ENCODE results near the gene PRIMA1.

PRIMA1 gene

GRCh38 chr14:93752980-93753561 lies 35.2 kb downstream of the PRIMA1 start:
- peak in 1 of 2 experiments; percentile 42 for DNase-seq

- no peak for DNase-seq
Observed at GRCh38 chr14:93751946-93752655, 36.2 kb downstream of the PRIMA1 start.

GRCh38 chr14:93749076-93749420 lies 39.2 kb downstream of the PRIMA1 start:
- DNase-seq: no peak

GRCh38 chr14:93748208-93749075 lies 39.8 kb downstream of the PRIMA1 start:
- no peak for DNase-seq

GRCh38 chr14:93747560-93747959 lies 40.7 kb downstream of the PRIMA1 start:
- DNase-seq: no peak

- no peak for DNase-seq
Observed at GRCh38 chr14:93747102-93747501, 41.2 kb downstream of the PRIMA1 start.

GRCh38 chr14:93745603-93746273 lies 42.5 kb downstream of the PRIMA1 start:
- no peak for DNase-seq

- no peak for DNase-seq
Observed at GRCh38 chr14:93744876-93745275, 43.4 kb downstream of the PRIMA1 start.

- no peak for DNase-seq
Observed at GRCh38 chr14:93744176-93744575, 44.1 kb downstream of the PRIMA1 start.

GRCh38 chr14:93743270-93744060 lies 44.8 kb downstream of the PRIMA1 start:
- DNase-seq: no peak

GRCh38 chr14:93742761-93743160 lies 45.5 kb downstream of the PRIMA1 start:
- no peak for DNase-seq

GRCh38 chr14:93741556-93742230 lies 46.6 kb downstream of the PRIMA1 start:
- DNase-seq: peak in 1 of 2 experiments; percentile 65

- DNase-seq: no peak
Observed at GRCh38 chr14:93737634-93738033, 50.7 kb downstream of the PRIMA1 start.

GRCh38 chr14:93736378-93737014 lies 51.8 kb downstream of the PRIMA1 start:
- no peak for DNase-seq

GRCh38 chr14:93735206-93735605 lies 53.1 kb downstream of the PRIMA1 start:
- no peak for DNase-seq

- DNase-seq: no peak
Observed at GRCh38 chr14:93734086-93734822, 54.0 kb downstream of the PRIMA1 start.

- DNase-seq: no peak
Observed at GRCh38 chr14:93733631-93734030, 54.7 kb downstream of the PRIMA1 start.

- DNase-seq: no peak
Observed at GRCh38 chr14:93733231-93733630, 55.1 kb downstream of the PRIMA1 start.

GRCh38 chr14:93732524-93732923 lies 55.8 kb downstream of the PRIMA1 start:
- DNase-seq: no peak

- DNase-seq: no peak
Observed at GRCh38 chr14:93731753-93732152, 56.5 kb downstream of the PRIMA1 start.

GRCh38 chr14:93729993-93730392 lies 58.3 kb downstream of the PRIMA1 start:
- no peak for DNase-seq
